HCT116 (cell line): ENCODE measurements around the gene CES5A. TPM values are rescaled to one million over a fixed set of nuclear protein-coding genes. Genes with fewer than 3 reads are reported as not detected.
"Not testable (repeated sequence)": the region's sequence is repeated elsewhere in the genome, so short reads cannot be mapped to it uniquely, and the experiment has no call there.

Experiments
- ATAC-seq: fragments of 200-7000 bp; cut with Tn5 transposase; 2 replicates; pipeline ENCODE4 v1.9.1; 2020; ENCODE audit warnings: mild to moderate bottlenecking, moderate library complexity
- BruUV-seq: library from RNA; stranded (reverse); fragments of 400-500 nt; replicated peaks from 2 replicates; lab custom pipeline; 2021; lab: Mats Ljungman, UMichigan
- CTCF ChIA-PET: fragments of 300-600 bp; sonication (Branson Sonifier 250); formaldehyde crosslinking; loops from one replicate; lab custom pipeline; 2021; ENCODE audit warnings: antibody characterized with exemption; lab: Charles Lee
- POLR2A ChIA-PET: fragments of 300-600, 350-600 bp; sonication (Branson Sonifier 250); formaldehyde crosslinking; loops from one replicate; lab custom pipeline; 2021; ENCODE audit warnings: antibody characterized with exemption; lab: Charles Lee
- RAD21 ChIA-PET, 2 experiments: fragments of 300-600 bp; sonication (Branson Sonifier 250); formaldehyde crosslinking; loops; one replicate each; lab custom pipeline; 2023; ENCODE audit warnings: low total read pairs in 2 of 2; ENCODE audit not compliant: uncharacterized antibody in 2 of 2, unreplicated experiment in 2 of 2, low non-redundant PET in 1 of 2; lab: Charles Lee
- DNase-seq: peaks from one replicate; pipeline ENCODE4 v3.0.0-alpha.2; 2010; ENCODE audit warnings: low read depth, low spot score
- H2AFZ ChIP-seq: fragments of 200-600 bp; shearing (Covaris generic), sonication (generic); 2 replicates; pipeline ENCODE4 v1.6.1; 2017; ENCODE audit warnings: low read depth, mixed run types, mixed read lengths, antibody characterized with exemption, low read length; ENCODE audit not compliant: poor library complexity, severe bottlenecking
- H3K27ac ChIP-seq: 2 replicates; pipeline ENCODE4 v1.5.1; 2012; ENCODE audit warnings: low read depth, low read length
- H3K27me3 ChIP-seq: fragments of 200-600 bp; sonication (generic); 2 replicates; pipeline ENCODE4 v1.6.1; 2016; ENCODE audit warnings: mixed run types, low read length, mixed read lengths; ENCODE audit not compliant: insufficient read depth
- H3K36me3 ChIP-seq, 2 experiments: fragments of 200-500 bp in 1 of 2; fragments of 200-600 bp in 1 of 2; sonication (Bioruptor generic) in 1 of 2; sonication (generic) in 1 of 2; 2 replicates each; pipeline versions ENCODE4 v1.5.1 to v1.6.1; 2014 to 2016; ENCODE audit warnings: low read length in 2 of 2, inconsistent platforms in 1 of 2, mixed read lengths in 1 of 2, mixed run types in 1 of 2; ENCODE audit not compliant: insufficient read depth in 2 of 2, control insufficient read depth in 1 of 2
- H3K4me1 ChIP-seq, 2 experiments: fragments of 200-600 bp in 1 of 2; sonication (generic) in 1 of 2; 2 replicates each; pipeline versions ENCODE4 v1.5.1 to v1.6.1; 2012 to 2017; ENCODE audit warnings: low read length in 2 of 2, inconsistent platforms in 1 of 2, mild to moderate bottlenecking in 1 of 2, mixed read lengths in 1 of 2, mixed run types in 1 of 2, moderate library complexity in 1 of 2; ENCODE audit not compliant: insufficient read depth in 2 of 2, control insufficient read depth in 1 of 2
- H3K4me2 ChIP-seq: fragments of 200-600 bp; sonication (generic); 2 replicates; pipeline ENCODE4 v1.6.1; 2017; ENCODE audit warnings: mixed run types, low read length, mixed read lengths
- H3K4me3 ChIP-seq, 2 experiments: fragments of 200-600 bp in 1 of 2; sonication (generic) in 1 of 2; replicated peaks in 1 of 2; 2 replicates each; pipeline ENCODE4 v1.5.1; 2011 to 2016; ENCODE audit warnings: low read length in 2 of 2, control low read depth in 1 of 2, low read depth in 1 of 2, mild to moderate bottlenecking in 1 of 2, mixed read lengths in 1 of 2, mixed run types in 1 of 2
- H3K79me2 ChIP-seq: fragments of 200-600 bp; sonication (generic); 2 replicates; pipeline ENCODE4 v1.6.1; 2017; ENCODE audit warnings: mild to moderate bottlenecking, mixed run types, low read length, moderate library complexity, mixed read lengths; ENCODE audit not compliant: insufficient read depth
- H3K9ac ChIP-seq: fragments of 200-600 bp; sonication (generic); 2 replicates; pipeline ENCODE4 v1.6.1; 2016; ENCODE audit warnings: low read length, mixed read lengths
- H3K9me2 ChIP-seq: fragments of 200-600 bp; sonication (generic), shearing (Covaris generic); 2 replicates; pipeline ENCODE4 v1.6.1; 2017; ENCODE audit warnings: mixed run types, mild to moderate bottlenecking, moderate library complexity; ENCODE audit not compliant: insufficient read depth
- H3K9me3 ChIP-seq, 2 experiments: fragments of 200-500 bp in 1 of 2; fragments of 200-600 bp in 1 of 2; sonication (Bioruptor generic) in 1 of 2; sonication (generic) in 1 of 2; 2 replicates each; pipeline ENCODE4 v1.6.1; 2014 to 2017; ENCODE audit warnings: low read length in 2 of 2, mixed read lengths in 2 of 2, inconsistent platforms in 1 of 2, low read depth in 1 of 2, mild to moderate bottlenecking in 1 of 2, mixed run types in 1 of 2, moderate library complexity in 1 of 2; ENCODE audit not compliant: control insufficient read depth in 1 of 2, insufficient read depth in 1 of 2
- H4K20me1 ChIP-seq: fragments of 200-600 bp; sonication (generic), shearing (Covaris generic); 2 replicates; pipeline ENCODE4 v1.6.1; 2017; ENCODE audit warnings: mixed run types, mild to moderate bottlenecking, moderate library complexity; ENCODE audit not compliant: insufficient read depth
- CBX3 ChIP-seq: IDR thresholded peaks from 2 replicates; pipeline ENCODE4 v1.6.1; 2012; ENCODE audit warnings: low read depth
- CEBPB ChIP-seq: IDR thresholded peaks from 2 replicates; pipeline ENCODE4 v1.6.1; 2012; ENCODE audit warnings: low read depth
- EGR1 ChIP-seq: IDR thresholded peaks from 2 replicates; pipeline ENCODE4 v1.6.1; 2012; ENCODE audit warnings: low read depth
- POLR2A ChIP-seq: IDR thresholded peaks from 2 replicates; pipeline ENCODE4 v1.7.0; 2011; ENCODE audit warnings: borderline replicate concordance; ENCODE audit not compliant: insufficient read depth, insufficient read length; ENCODE audit errors: extremely low read depth
- YY1 ChIP-seq: IDR thresholded peaks from 2 replicates; pipeline ENCODE4 v1.6.1; 2011; ENCODE audit warnings: low read length, low read depth, moderate library complexity, mild to moderate bottlenecking; ENCODE audit not compliant: insufficient replicate concordance; ENCODE audit errors: extremely low read depth
- ZFX ChIP-seq: fragments of 450-650 bp; IDR thresholded peaks from 2 replicates; pipeline ENCODE4 v1.6.1; 2017
- intact Hi-C: fragments of 100-400 bp; cut with micrococcal nuclease; formaldehyde crosslinking; loops from 2 replicates; pipeline ENCODE4 v1.10.0; 2022
- total RNA-seq: library from RNA; stranded (reverse); gene quantifications from one replicate; pipeline ENCODE4 v1.2.1, GENCODE V29; 2021; ENCODE audit not compliant: unreplicated experiment

The CES5A gene
- total RNA-seq, 1 experiment from 2014 or later: not detected

DNA sequence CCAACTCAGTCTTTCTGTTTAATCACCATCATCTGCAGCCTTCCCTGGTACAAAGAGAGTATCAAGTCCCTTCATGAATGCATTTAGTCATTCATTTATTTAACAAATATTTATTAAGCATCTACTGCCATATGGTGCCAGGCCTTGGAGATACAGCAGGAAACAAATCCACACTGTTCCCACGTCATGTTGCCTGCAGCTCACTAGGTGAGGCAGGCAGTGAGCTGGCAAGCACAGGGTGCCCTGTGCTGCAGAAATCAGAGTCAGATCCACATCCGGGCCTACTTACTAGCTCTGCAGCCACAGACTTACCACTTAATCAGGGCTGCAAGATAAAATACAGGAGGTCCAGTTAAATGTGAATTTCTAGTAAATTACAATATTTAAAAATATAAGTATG, 38.5 kb upstream of the CES5A start:
- CTCF ChIA-PET: no interaction called here
- intact Hi-C loops: no loop called here
- TF ChIP-seq EGR1 (no peak), CBX3 (no peak), ZFX (no peak), POLR2A (no peak), CEBPB (no peak), YY1 (no peak)
- POLR2A ChIA-PET: no interaction called here
- no peak overlapping the region for H3K4me2 ChIP-seq
- H3K79me2 ChIP-seq: no peaks in the 10 kb centered on the region
- H3K9me3 ChIP-seq: no peaks in the 10 kb centered on the region
- no peak overlapping the region for H3K27ac ChIP-seq
- no peaks in the 10 kb centered on the region for H3K36me3 ChIP-seq
- no peak overlapping the region for H2AFZ ChIP-seq
- RAD21 ChIA-PET: no interaction called here
- H3K4me1 ChIP-seq: no peaks in the 10 kb centered on the region
- H3K4me3 ChIP-seq: no peak overlapping the region
- no TSS peak for BruUV-seq
- H4K20me1 ChIP-seq: no peaks in the 10 kb centered on the region
- H3K9ac ChIP-seq: no peak overlapping the region
- DNase-seq: no peak
- no peaks in the 10 kb centered on the region for H3K9me2 ChIP-seq
- peaks cover 49% of the 10 kb centered on the region for H3K27me3 ChIP-seq
- ATAC-seq: no peak

DNA sequence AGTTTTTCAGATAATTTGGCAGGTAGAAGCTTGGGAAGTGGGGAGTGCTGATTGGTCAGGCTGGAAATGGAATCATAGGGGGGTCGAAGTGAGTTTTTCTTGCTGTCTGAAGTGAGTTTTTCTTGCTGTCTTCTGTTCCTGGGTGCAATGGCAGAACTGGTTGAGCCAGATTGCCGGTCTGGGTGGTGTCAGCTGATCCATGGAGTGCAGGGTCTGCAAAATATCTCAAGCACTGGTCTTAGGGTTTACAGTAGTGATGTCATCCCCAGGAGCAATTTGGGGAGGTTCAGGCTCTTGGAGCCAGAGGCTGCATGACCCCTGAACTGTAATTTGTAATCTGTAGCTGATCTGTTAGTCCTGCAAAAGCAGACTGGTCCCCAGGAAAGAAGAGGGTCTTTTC, 37.9 kb upstream of the CES5A start:
- CTCF ChIA-PET, BruUV-seq: not testable (repeated sequence)

More for the DNA sequence above, 37.9 kb upstream of the CES5A start:
- H3K4me1 ChIP-seq, RAD21 ChIA-PET, H3K9me2 ChIP-seq, H4K20me1 ChIP-seq, H3K36me3 ChIP-seq, H3K27ac ChIP-seq, H3K4me2 ChIP-seq, H3K9me3 ChIP-seq, H3K4me3 ChIP-seq, POLR2A ChIA-PET, DNase-seq, H3K79me2 ChIP-seq, H2AFZ ChIP-seq, H3K9ac ChIP-seq, ATAC-seq, intact Hi-C loops: not testable (repeated sequence)
- peaks cover 50% of the 10 kb centered on the region for H3K27me3 ChIP-seq
